GM15510 (cell line): ENCODE data around the gene FOXS1.

Source experiments
- POLR2A ChIP-seq: IDR thresholded peaks from 3 replicates; pipeline ENCODE4 v1.6.1; 2011; ENCODE audit warnings: borderline replicate concordance; ENCODE audit not compliant: insufficient read length; ENCODE audit errors: extremely low read depth

The FOXS1 gene

GRCh38 chr20:31864521-31865400 is 19.4 kb upstream of the FOXS1 start:
- TF ChIP-seq POLR2A, result no peak

- TF ChIP-seq POLR2A, result no peak
Observed at GRCh38 chr20:31863296-31864085, 18.1 kb upstream of the FOXS1 start.

- no peak for TF ChIP-seq POLR2A
Observed at GRCh38 chr20:31862506-31862905, 17.1 kb upstream of the FOXS1 start.

GRCh38 chr20:31862157-31862470 is 16.7 kb upstream of the FOXS1 start:
- TF ChIP-seq POLR2A, result no peak

- TF ChIP-seq POLR2A, result peak; percentile 20
Observed at GRCh38 chr20:31861385-31862156, 16.2 kb upstream of the FOXS1 start.

- TF ChIP-seq POLR2A, result no peak
Observed at GRCh38 chr20:31861135-31861384, 15.7 kb upstream of the FOXS1 start.

GRCh38 chr20:31860390-31861134 is 15.2 kb upstream of the FOXS1 start:
- no peak for TF ChIP-seq POLR2A

GRCh38 chr20:31859998-31860380 is 14.6 kb upstream of the FOXS1 start:
- TF ChIP-seq POLR2A, result no peak

GRCh38 chr20:31859266-31859997 is 14.0 kb upstream of the FOXS1 start:
- no peak for TF ChIP-seq POLR2A

GRCh38 chr20:31858760-31859083 is 13.3 kb upstream of the FOXS1 start:
- no peak for TF ChIP-seq POLR2A

- TF ChIP-seq POLR2A, result no peak
Observed at GRCh38 chr20:31857861-31858759, 12.7 kb upstream of the FOXS1 start.

- TF ChIP-seq POLR2A, result no peak
Observed at GRCh38 chr20:31856516-31856915, 11.1 kb upstream of the FOXS1 start.

GRCh38 chr20:31853481-31853880 is 8.1 kb upstream of the FOXS1 start:
- TF ChIP-seq POLR2A, result no peak
